Measurements from ENCODE around the gene SNRNP40. TPM values are rescaled to one million over a fixed set of nuclear protein-coding genes. Genes with fewer than 3 reads are reported as not detected.

Gene SNRNP40
- total RNA-seq, 1 experiment from 2014 or later: 103 TPM

- ChIA-PET CTCF (interaction anchor here (1.0 kb wide), 1 partner anchor 57 kb away, joined by 5 read pairs; no protein-coding TSS in a partner anchor), POLR2A (interaction anchor here (1.1 kb wide), 1 partner anchor 50 kb away, joined by 5 read pairs; no protein-coding TSS in a partner anchor)
- no peak overlapping the region for H3K4me3 Mint-ChIP-seq
Measured at GRCh38 chr1:31241321-31241720, 55.3 kb downstream of the SNRNP40 start.

GRCh38 chr1:31239653-31240241 lies 56.8 kb downstream of the SNRNP40 start, which contains the start of gene NKAIN1:
NKAIN1 (minus strand) TSS chr1:31239887; CDS start chr1:31239547, 340 bp downstream.
- Mint-ChIP-seq H3K36me3 (no peaks in the 10 kb centered on the region), H3K4me1 (peaks cover 17% of the 10 kb centered on the region), H3K9me3 (no peaks in the 10 kb centered on the region), H3K27me3 (ENCODE audit: low read depth) (peaks cover 26% of the 10 kb centered on the region), H3K4me3 (peak within 1 kb of the TSS; percentile 75), H3K27ac (no peak within 1 kb of the TSS)
- CTCF ChIA-PET: no interaction called here
- POLR2A ChIA-PET: no interaction called here
- ATAC-seq: peak; percentile 75
- peak; percentile 67 for DNase-seq (ENCODE audit: low spot score)
- TF ChIP-seq NFYB (CRISPR knock-in tag; conservative IDR thresholded peaks at IDR 0.05; ENCODE audit: low read depth) (no peak), NR2C2 (CRISPR knock-in tag; IDR thresholded peaks at IDR 0.05) (no peak), PRDM15 (CRISPR knock-in tag; IDR thresholded peaks at IDR 0.05) (no peak), ELF4 (CRISPR knock-in tag; IDR thresholded peaks at IDR 0.05; ENCODE audit: low read depth) (no peak), CREB1 (CRISPR knock-in tag; IDR thresholded peaks at IDR 0.05) (no peak), ZBTB43 (CRISPR knock-in tag; IDR thresholded peaks at IDR 0.05) (no peak)

More at GRCh38 chr1:31241321-31241720, 55.3 kb downstream of the SNRNP40 start:
- Mint-ChIP-seq H3K27me3 (ENCODE audit: low read depth) (peaks cover 26% of the 10 kb centered on the region), H3K9me3 (no peaks in the 10 kb centered on the region), H3K36me3 (no peaks in the 10 kb centered on the region), H3K4me1 (peaks cover 15% of the 10 kb centered on the region), H3K27ac (no peak overlapping the region)
- no peak for DNase-seq (ENCODE audit: low spot score)
- ATAC-seq: no peak
- TF ChIP-seq MAX (CRISPR knock-in tag; IDR thresholded peaks at IDR 0.05) (no peak), OVOL2 (CRISPR knock-in tag; IDR thresholded peaks at IDR 0.05; ENCODE audit: borderline replicate concordance) (no peak), ZNF423 (CRISPR knock-in tag; IDR thresholded peaks at IDR 0.05) (no peak), FOXK1 (CRISPR knock-in tag; IDR thresholded peaks at IDR 0.05) (no peak), ATF3 (CRISPR knock-in tag; conservative IDR thresholded peaks at IDR 0.05) (no peak), RELA (CRISPR knock-in tag; IDR thresholded peaks at IDR 0.05; ENCODE audit: borderline replicate concordance) (no peak), CBFB (CRISPR knock-in tag; IDR thresholded peaks at IDR 0.05; ENCODE audit: low read depth) (no peak), ZNF416 (CRISPR knock-in tag; IDR thresholded peaks at IDR 0.05) (no peak), ATF1 (CRISPR knock-in tag; IDR thresholded peaks at IDR 0.05) (no peak), SMAD4 (CRISPR knock-in tag; IDR thresholded peaks at IDR 0.05) (no peak), ERG (CRISPR knock-in tag; IDR thresholded peaks at IDR 0.05) (no peak), USF2 (CRISPR knock-in tag; IDR thresholded peaks at IDR 0.05) (no peak), ZNF396 (CRISPR knock-in tag; IDR thresholded peaks at IDR 0.05; ENCODE audit: borderline replicate concordance) (no peak), E2F1 (CRISPR knock-in tag; IDR thresholded peaks at IDR 0.05) (no peak), NR3C1 (CRISPR knock-in tag; conservative IDR thresholded peaks at IDR 0.05; ENCODE audit: low read depth) (no peak), CDX4 (CRISPR knock-in tag; IDR thresholded peaks at IDR 0.05; ENCODE audit: borderline replicate concordance) (no peak), ATF2 (CRISPR knock-in tag; IDR thresholded peaks at IDR 0.05; ENCODE audit: borderline replicate concordance, low read depth) (no peak), KAT7 (CRISPR knock-in tag; IDR thresholded peaks at IDR 0.05; ENCODE audit: borderline replicate concordance) (no peak)

All from WTC11 (cell line).